HCT116 (cell line): ENCODE results near the gene RAI1. TPM values are rescaled to one million over a fixed set of nuclear protein-coding genes. Genes with fewer than 3 reads are reported as not detected.

Experiments used
- ATAC-seq: fragments of 200-7000 bp; cut with Tn5 transposase; 2 replicates; pipeline ENCODE4 v1.9.1; 2020; ENCODE audit warnings: mild to moderate bottlenecking, moderate library complexity
- BruUV-seq: library from RNA; stranded (reverse); fragments of 400-500 nt; replicated peaks from 2 replicates; lab custom pipeline; 2021; lab: Mats Ljungman, UMichigan
- CTCF ChIA-PET: fragments of 300-600 bp; sonication (Branson Sonifier 250); formaldehyde crosslinking; loops from one replicate; lab custom pipeline; 2021; ENCODE audit warnings: antibody characterized with exemption; lab: Charles Lee
- POLR2A ChIA-PET: fragments of 300-600, 350-600 bp; sonication (Branson Sonifier 250); formaldehyde crosslinking; loops from one replicate; lab custom pipeline; 2021; ENCODE audit warnings: antibody characterized with exemption; lab: Charles Lee
- RAD21 ChIA-PET, 2 experiments: fragments of 300-600 bp; sonication (Branson Sonifier 250); formaldehyde crosslinking; loops; one replicate each; lab custom pipeline; 2023; ENCODE audit warnings: low total read pairs in 2 of 2; ENCODE audit not compliant: uncharacterized antibody in 2 of 2, unreplicated experiment in 2 of 2, low non-redundant PET in 1 of 2; lab: Charles Lee
- DNase-seq: peaks from one replicate; pipeline ENCODE4 v3.0.0-alpha.2; 2010; ENCODE audit warnings: low read depth, low spot score
- H2AFZ ChIP-seq: fragments of 200-600 bp; shearing (Covaris generic), sonication (generic); 2 replicates; pipeline ENCODE4 v1.6.1; 2017; ENCODE audit warnings: low read depth, mixed run types, mixed read lengths, antibody characterized with exemption, low read length; ENCODE audit not compliant: poor library complexity, severe bottlenecking
- H3K27ac ChIP-seq: 2 replicates; pipeline ENCODE4 v1.5.1; 2012; ENCODE audit warnings: low read depth, low read length
- H3K27me3 ChIP-seq: fragments of 200-600 bp; sonication (generic); 2 replicates; pipeline ENCODE4 v1.6.1; 2016; ENCODE audit warnings: mixed run types, low read length, mixed read lengths; ENCODE audit not compliant: insufficient read depth
- H3K36me3 ChIP-seq, 2 experiments: fragments of 200-500 bp in 1 of 2; fragments of 200-600 bp in 1 of 2; sonication (Bioruptor generic) in 1 of 2; sonication (generic) in 1 of 2; 2 replicates each; pipeline versions ENCODE4 v1.5.1 to v1.6.1; 2014 to 2016; ENCODE audit warnings: low read length in 2 of 2, inconsistent platforms in 1 of 2, mixed read lengths in 1 of 2, mixed run types in 1 of 2; ENCODE audit not compliant: insufficient read depth in 2 of 2, control insufficient read depth in 1 of 2
- H3K4me1 ChIP-seq, 2 experiments: fragments of 200-600 bp in 1 of 2; sonication (generic) in 1 of 2; 2 replicates each; pipeline versions ENCODE4 v1.5.1 to v1.6.1; 2012 to 2017; ENCODE audit warnings: low read length in 2 of 2, inconsistent platforms in 1 of 2, mild to moderate bottlenecking in 1 of 2, mixed read lengths in 1 of 2, mixed run types in 1 of 2, moderate library complexity in 1 of 2; ENCODE audit not compliant: insufficient read depth in 2 of 2, control insufficient read depth in 1 of 2
- H3K4me2 ChIP-seq: fragments of 200-600 bp; sonication (generic); 2 replicates; pipeline ENCODE4 v1.6.1; 2017; ENCODE audit warnings: mixed run types, low read length, mixed read lengths
- H3K4me3 ChIP-seq, 2 experiments: fragments of 200-600 bp in 1 of 2; sonication (generic) in 1 of 2; replicated peaks in 1 of 2; 2 replicates each; pipeline ENCODE4 v1.5.1; 2011 to 2016; ENCODE audit warnings: low read length in 2 of 2, control low read depth in 1 of 2, low read depth in 1 of 2, mild to moderate bottlenecking in 1 of 2, mixed read lengths in 1 of 2, mixed run types in 1 of 2
- H3K79me2 ChIP-seq: fragments of 200-600 bp; sonication (generic); 2 replicates; pipeline ENCODE4 v1.6.1; 2017; ENCODE audit warnings: mild to moderate bottlenecking, mixed run types, low read length, moderate library complexity, mixed read lengths; ENCODE audit not compliant: insufficient read depth
- H3K9ac ChIP-seq: fragments of 200-600 bp; sonication (generic); 2 replicates; pipeline ENCODE4 v1.6.1; 2016; ENCODE audit warnings: low read length, mixed read lengths
- H3K9me2 ChIP-seq: fragments of 200-600 bp; sonication (generic), shearing (Covaris generic); 2 replicates; pipeline ENCODE4 v1.6.1; 2017; ENCODE audit warnings: mixed run types, mild to moderate bottlenecking, moderate library complexity; ENCODE audit not compliant: insufficient read depth
- H3K9me3 ChIP-seq, 2 experiments: fragments of 200-500 bp in 1 of 2; fragments of 200-600 bp in 1 of 2; sonication (Bioruptor generic) in 1 of 2; sonication (generic) in 1 of 2; 2 replicates each; pipeline ENCODE4 v1.6.1; 2014 to 2017; ENCODE audit warnings: low read length in 2 of 2, mixed read lengths in 2 of 2, inconsistent platforms in 1 of 2, low read depth in 1 of 2, mild to moderate bottlenecking in 1 of 2, mixed run types in 1 of 2, moderate library complexity in 1 of 2; ENCODE audit not compliant: control insufficient read depth in 1 of 2, insufficient read depth in 1 of 2
- H4K20me1 ChIP-seq: fragments of 200-600 bp; sonication (generic), shearing (Covaris generic); 2 replicates; pipeline ENCODE4 v1.6.1; 2017; ENCODE audit warnings: mixed run types, mild to moderate bottlenecking, moderate library complexity; ENCODE audit not compliant: insufficient read depth
- EGR1 ChIP-seq: IDR thresholded peaks from 2 replicates; pipeline ENCODE4 v1.6.1; 2012; ENCODE audit warnings: low read depth
- EZH2 ChIP-seq: fragments of 200-600 bp; sonication (generic); IDR thresholded peaks from 2 replicates; pipeline ENCODE4 v1.6.1; 2017; ENCODE audit warnings: antibody characterized with exemption, mixed run types
- FOSL1 ChIP-seq: IDR thresholded peaks from 2 replicates; pipeline ENCODE4 v1.6.1; 2012; ENCODE audit warnings: low read depth
- JUND ChIP-seq: IDR thresholded peaks from 2 replicates; pipeline ENCODE4 v1.6.1; 2012
- POLR2A ChIP-seq: IDR thresholded peaks from 2 replicates; pipeline ENCODE4 v1.7.0; 2011; ENCODE audit warnings: borderline replicate concordance; ENCODE audit not compliant: insufficient read depth, insufficient read length; ENCODE audit errors: extremely low read depth
- RAD21 ChIP-seq: IDR thresholded peaks from 2 replicates; pipeline ENCODE4 v1.6.1; 2012; ENCODE audit warnings: low read depth, mild to moderate bottlenecking
- SIN3A ChIP-seq: IDR thresholded peaks from 2 replicates; pipeline ENCODE4 v1.6.1; 2012; ENCODE audit warnings: low read depth
- SP1 ChIP-seq: IDR thresholded peaks from 2 replicates; pipeline ENCODE4 v1.6.1; 2012; ENCODE audit warnings: low read depth
- SRF ChIP-seq: IDR thresholded peaks from 2 replicates; pipeline ENCODE4 v1.6.1; 2012; ENCODE audit warnings: low read depth
- TCF7L2 ChIP-seq: IDR thresholded peaks from 2 replicates; pipeline ENCODE4 v1.7.0; 2011; ENCODE audit warnings: borderline replicate concordance, inconsistent platforms; ENCODE audit not compliant: insufficient read depth, insufficient read length; ENCODE audit errors: extremely low read depth
- ZNF274 ChIP-seq: fragments of 200-500 bp; sonication (Bioruptor generic); IDR thresholded peaks from 2 replicates; pipeline ENCODE4 v1.6.1; 2014; ENCODE audit warnings: mild to moderate bottlenecking, low read depth, low read length, inconsistent platforms
- intact Hi-C: fragments of 100-400 bp; cut with micrococcal nuclease; formaldehyde crosslinking; loops from 2 replicates; pipeline ENCODE4 v1.10.0; 2022
- total RNA-seq: library from RNA; stranded (reverse); gene quantifications from one replicate; pipeline ENCODE4 v1.2.1, GENCODE V29; 2021; ENCODE audit not compliant: unreplicated experiment
- TF ChIP-seq, protein P1 (sequence below), 3 experiments: fragments of 200-600 bp in 1 of 3; sonication (generic) in 1 of 3; IDR thresholded peaks in 2 of 3; conservative IDR thresholded peaks in 1 of 3; 2 replicates each; pipeline ENCODE4 v1.5.1; 2012 to 2017; ENCODE audit warnings: low read depth in 2 of 3, low read length in 2 of 3, antibody characterized with exemption in 1 of 3, borderline replicate concordance in 1 of 3, control low read depth in 1 of 3, mild to moderate bottlenecking in 1 of 3, mixed read lengths in 1 of 3, mixed run types in 1 of 3, moderate library complexity in 1 of 3; ENCODE audit not compliant: insufficient read depth in 1 of 3
- TF ChIP-seq, protein P2 (sequence below): IDR thresholded peaks from 2 replicates; pipeline ENCODE4 v1.6.1; 2011; ENCODE audit warnings: mild to moderate bottlenecking, low read length, moderate library complexity; ENCODE audit not compliant: insufficient replicate concordance; ENCODE audit errors: extremely low read depth

RAI1 gene
- total RNA-seq, 1 experiment from 2014 or later: 38.5 TPM

DNA sequence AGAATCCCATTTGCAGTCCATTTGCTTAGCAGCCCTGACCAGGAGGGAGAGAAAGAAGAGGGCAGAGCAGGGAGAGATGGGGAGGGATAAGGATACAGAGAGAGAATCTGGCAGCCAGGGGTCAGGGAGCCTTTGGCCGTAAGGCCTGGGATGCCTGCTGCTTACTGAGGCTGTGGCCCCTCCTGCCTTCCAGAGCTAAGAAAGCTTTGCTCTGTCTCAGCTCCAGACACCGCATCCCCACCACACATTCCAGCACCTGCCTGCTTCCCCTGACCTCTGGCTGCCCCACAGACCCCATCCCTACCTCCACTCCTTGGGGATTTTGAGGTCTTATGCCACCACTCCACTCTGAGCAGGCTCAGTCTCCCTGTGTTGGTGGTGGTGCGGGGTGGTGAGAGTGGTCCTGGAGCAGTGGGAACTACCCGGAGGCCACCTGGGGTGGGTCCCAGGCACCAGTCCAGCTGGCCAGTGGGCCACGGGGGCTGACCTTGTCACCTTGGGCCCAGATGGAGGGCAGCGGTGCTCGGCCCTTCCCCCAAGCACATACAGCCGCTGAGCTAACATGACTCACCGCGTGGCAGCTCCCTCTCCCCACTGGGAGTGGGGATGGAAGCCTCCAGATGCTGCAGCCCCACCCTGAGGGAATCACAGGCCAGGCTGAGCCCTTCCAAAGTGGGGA, 58.3 kb downstream of the RAI1 start:
- ATAC-seq (peak; percentile 70), DNase-seq (no peak)
- Histone ChIP-seq H3K4me2 (peak overlapping the region; percentile 68), H3K9me3 (no peaks in the 10 kb centered on the region), H3K27me3 (no peaks in the 10 kb centered on the region), H3K9ac (peak overlapping the region; percentile 38), H3K79me2 (peaks cover 78% of the 10 kb centered on the region), H3K27ac (peak overlapping the region; percentile 52; the same call in 1 of the 2 replicates), H3K36me3 (no peaks in the 10 kb centered on the region), H3K9me2 (no peaks in the 10 kb centered on the region), H3K4me1 (peaks cover 41 to 46% of the 10 kb centered on the region in 2 experiments), H2AFZ (no peak overlapping the region), H3K4me3 (no peak overlapping the region), H4K20me1 (no peaks in the 10 kb centered on the region)
- ChIA-PET RAD21 (no interaction called here), CTCF (interaction anchor here (1.2 to 1.6 kb wide), 2 partner anchors 10 to 11 kb away, joined by 4 to 6 read pairs; no protein-coding TSS in a partner anchor), POLR2A (no interaction called here)
- no TSS peak for BruUV-seq
- TF ChIP-seq EGR1 (no peak), RAD21 (no peak)
- TF ChIP-seq, protein P1, sequence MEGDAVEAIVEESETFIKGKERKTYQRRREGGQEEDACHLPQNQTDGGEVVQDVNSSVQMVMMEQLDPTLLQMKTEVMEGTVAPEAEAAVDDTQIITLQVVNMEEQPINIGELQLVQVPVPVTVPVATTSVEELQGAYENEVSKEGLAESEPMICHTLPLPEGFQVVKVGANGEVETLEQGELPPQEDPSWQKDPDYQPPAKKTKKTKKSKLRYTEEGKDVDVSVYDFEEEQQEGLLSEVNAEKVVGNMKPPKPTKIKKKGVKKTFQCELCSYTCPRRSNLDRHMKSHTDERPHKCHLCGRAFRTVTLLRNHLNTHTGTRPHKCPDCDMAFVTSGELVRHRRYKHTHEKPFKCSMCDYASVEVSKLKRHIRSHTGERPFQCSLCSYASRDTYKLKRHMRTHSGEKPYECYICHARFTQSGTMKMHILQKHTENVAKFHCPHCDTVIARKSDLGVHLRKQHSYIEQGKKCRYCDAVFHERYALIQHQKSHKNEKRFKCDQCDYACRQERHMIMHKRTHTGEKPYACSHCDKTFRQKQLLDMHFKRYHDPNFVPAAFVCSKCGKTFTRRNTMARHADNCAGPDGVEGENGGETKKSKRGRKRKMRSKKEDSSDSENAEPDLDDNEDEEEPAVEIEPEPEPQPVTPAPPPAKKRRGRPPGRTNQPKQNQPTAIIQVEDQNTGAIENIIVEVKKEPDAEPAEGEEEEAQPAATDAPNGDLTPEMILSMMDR (IDR thresholded peaks at IDR 0.05 in 2 of 3, conservative IDR thresholded peaks at IDR 0.05 in 1 of 3; ENCODE audit: borderline replicate concordance in 1 of 3, insufficient read depth in 1 of 3, low read depth in 2 of 3, low read length in 2 of 3): no peak
- intact Hi-C loops: no loop called here

DNA sequence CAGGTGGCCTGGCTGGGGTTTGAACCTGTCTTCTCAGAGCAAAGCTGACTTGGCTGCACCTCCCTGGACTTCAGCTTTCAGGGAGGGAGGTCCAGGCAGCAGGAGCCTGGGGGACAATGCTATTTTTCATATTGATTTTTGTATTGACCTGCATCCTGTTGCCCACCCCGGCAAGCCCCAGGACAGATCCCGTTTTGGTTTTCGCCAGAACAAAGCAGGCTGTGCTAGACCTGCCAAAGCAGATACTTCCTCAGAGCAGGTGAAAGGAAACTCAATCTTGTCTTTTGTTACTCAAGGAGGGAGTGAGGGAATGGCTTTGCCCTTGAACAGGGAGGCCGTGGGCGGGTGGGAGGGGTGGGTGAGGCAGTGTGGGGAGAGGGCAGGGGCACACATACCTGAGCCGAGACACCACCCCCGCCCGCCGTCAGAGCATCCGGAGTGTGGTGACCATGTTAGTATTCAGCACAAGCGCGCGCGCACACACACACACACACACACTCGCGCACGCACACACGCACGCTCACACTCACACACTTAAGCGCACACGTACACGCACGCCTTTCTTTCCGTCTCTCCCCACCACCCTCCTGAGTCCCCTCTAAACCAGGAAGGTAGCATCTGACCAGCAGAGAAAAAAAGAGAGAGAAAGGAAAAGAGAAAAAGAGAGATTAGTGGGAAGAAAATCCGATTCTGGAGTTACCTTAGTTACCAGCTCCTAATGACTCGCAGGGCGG, 59.5 kb downstream of the RAI1 start:
- no peaks in the 10 kb centered on the region for H3K9me2 ChIP-seq
- H2AFZ ChIP-seq: no peak overlapping the region
- POLR2A ChIA-PET: interaction anchor here (1.3 kb wide), 1 partner anchor 95 kb away, joined by 3 read pairs; no protein-coding TSS in a partner anchor
- RAD21 ChIA-PET: no interaction called here
- intact Hi-C loops: no loop called here
- CTCF ChIA-PET: interaction anchor here (1.6 kb wide), 1 partner anchor 8 kb away, joined by 6 read pairs; no protein-coding TSS in a partner anchor
- H3K4me2 ChIP-seq: peak overlapping the region; percentile 68; the same call in 1 of the 2 replicates
- peaks cover 45 to 53% of the 10 kb centered on the region in 2 experiments for H3K4me1 ChIP-seq
- H3K79me2 ChIP-seq: peaks cover 80% of the 10 kb centered on the region
- no peaks in the 10 kb centered on the region for H3K27me3 ChIP-seq
- H3K9ac ChIP-seq: peak overlapping the region; percentile 38; the same call in 1 of the 2 replicates
- ATAC-seq: no peak
- no peaks in the 10 kb centered on the region for H4K20me1 ChIP-seq
- H3K4me3 ChIP-seq: no peak overlapping the region
- H3K36me3 ChIP-seq: no peaks in the 10 kb centered on the region
- no peak for DNase-seq
- no peaks in the 10 kb centered on the region for H3K9me3 ChIP-seq
- BruUV-seq: no TSS peak
- H3K27ac ChIP-seq: no peak overlapping the region
- TF ChIP-seq ZNF274 (no peak), JUND (no peak), SIN3A (no peak), SRF (no peak), EZH2 (no peak), EGR1 (no peak), SP1 (no peak), TCF7L2 (no peak), POLR2A (no peak), FOSL1 (no peak)
- TF ChIP-seq, protein P2, sequence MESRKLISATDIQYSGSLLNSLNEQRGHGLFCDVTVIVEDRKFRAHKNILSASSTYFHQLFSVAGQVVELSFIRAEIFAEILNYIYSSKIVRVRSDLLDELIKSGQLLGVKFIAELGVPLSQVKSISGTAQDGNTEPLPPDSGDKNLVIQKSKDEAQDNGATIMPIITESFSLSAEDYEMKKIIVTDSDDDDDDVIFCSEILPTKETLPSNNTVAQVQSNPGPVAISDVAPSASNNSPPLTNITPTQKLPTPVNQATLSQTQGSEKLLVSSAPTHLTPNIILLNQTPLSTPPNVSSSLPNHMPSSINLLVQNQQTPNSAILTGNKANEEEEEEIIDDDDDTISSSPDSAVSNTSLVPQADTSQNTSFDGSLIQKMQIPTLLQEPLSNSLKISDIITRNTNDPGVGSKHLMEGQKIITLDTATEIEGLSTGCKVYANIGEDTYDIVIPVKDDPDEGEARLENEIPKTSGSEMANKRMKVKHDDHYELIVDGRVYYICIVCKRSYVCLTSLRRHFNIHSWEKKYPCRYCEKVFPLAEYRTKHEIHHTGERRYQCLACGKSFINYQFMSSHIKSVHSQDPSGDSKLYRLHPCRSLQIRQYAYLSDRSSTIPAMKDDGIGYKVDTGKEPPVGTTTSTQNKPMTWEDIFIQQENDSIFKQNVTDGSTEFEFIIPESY: no peak
